GM18508 (cell line): ENCODE data around the gene CCDC74A.
A peak's percentile ranks its signal among the peaks of the same experiment; 100 is the strongest.
"Not testable (repeated sequence)": the region's sequence is repeated elsewhere in the genome, so short reads cannot be mapped to it uniquely, and the experiment has no call there.

Experiments used
- ATAC-seq: cut with Tn5 transposase; IDR thresholded peaks from one replicate; pipeline ENCODE4 v1.9.1; 2021; ENCODE audit warnings: moderate number of reproducible peaks; ENCODE audit not compliant: insufficient read depth, unreplicated experiment

Gene CCDC74A

DNA sequence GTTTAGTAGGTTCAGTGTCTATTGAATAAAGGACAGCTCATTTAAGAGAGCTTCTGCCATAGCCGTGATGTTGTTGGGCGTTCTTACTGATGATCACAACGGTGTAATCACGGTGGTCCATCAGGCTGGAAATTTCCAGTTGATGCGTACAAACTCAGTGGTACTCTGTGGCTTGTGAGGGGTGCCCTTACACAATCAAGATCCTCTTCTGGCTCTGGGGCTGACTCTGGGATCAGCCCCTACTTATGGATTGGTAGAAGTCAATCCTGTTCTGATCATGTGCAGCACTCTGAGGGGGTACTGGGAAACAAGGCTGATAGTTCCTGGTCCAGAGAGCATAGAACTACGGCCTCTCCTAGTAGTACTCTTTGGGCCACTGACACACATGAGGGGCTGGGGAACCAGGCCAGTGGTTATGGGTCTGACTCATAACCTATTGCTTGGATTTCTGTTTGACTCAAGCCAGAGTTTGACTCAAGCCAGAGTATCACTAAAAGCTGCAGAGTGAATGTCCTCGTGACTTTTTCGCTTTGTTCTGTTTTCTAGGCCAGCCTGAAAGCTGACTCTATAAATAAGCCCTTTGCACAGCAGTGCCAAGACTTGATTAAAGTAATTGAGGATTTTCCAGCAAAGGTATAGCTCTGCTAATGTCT, 29.2 kb upstream of the CCDC74A start:
- ATAC-seq = peak; percentile 65

DNA sequence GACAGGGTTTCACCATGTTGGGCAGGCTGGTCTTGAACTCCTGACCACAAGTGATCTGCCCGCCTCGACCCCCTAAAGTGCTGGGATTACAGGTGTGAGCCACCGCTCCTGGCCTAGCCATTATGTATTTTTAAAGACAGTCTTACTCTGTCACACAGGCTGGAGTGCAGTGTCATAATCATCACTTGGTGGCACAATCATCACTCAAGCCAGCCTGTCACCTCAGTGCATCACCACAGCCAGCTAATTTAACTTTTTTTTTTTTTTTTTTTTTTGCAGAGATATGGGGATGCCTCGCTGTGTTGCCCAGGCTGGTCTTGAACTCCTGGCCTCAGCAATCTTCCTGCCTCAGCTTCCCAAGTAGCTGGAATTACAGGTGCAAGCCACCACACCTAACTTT, 24.1 kb upstream of the CCDC74A start:
- ATAC-seq = not testable (repeated sequence)

DNA sequence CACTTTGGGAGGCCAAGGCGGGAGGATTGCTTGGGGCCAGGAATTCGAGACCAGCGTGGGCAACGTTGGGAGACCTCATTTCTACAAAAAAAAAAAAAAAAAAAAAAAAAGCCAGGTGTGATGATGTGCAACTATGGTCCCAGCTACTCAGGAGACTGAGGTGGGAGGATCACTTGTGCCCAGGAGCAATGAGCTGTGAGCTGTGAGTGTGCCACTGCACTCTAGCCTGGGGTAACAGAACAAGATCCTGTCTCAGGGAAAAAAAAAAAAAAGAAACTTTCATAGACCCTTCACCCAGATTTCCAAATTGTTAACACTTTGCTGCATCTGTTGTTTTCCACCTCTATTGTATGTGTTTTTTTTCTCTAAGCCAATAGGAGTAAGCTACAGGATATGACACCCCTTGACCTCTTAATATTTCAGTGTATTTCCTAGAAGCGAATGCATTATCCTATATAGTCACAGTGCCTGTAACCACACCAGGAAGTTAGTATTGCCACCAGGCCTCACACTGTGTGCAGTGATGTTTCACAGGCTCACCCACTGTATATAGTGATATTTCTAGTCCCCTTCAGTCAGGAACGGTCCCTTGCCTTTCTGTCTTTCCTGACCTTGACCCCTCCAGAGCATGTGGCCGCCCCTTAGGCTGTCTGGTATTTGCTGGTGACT, 23.5 kb upstream of the CCDC74A start:
- ATAC-seq = not testable (repeated sequence)

DNA sequence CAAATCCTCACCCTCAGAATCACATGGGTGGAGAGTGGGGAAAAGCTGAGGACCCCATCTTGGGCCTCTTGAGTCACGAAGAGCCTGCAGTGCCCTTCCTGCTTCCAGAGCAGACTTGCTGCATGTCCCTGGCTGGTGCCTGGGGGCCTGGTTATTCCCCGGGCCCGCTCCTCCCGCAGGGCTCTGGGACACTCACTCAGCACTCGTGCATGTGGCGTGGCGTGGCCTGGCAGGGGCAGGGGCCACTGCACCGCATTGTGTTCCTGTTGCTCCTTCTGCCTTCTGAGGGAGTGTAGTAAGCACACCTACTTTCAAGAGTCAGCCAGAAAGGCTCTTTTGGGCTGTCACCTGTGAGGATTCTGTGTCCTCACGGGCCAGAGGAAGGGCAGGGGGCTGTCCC, 18.1 kb upstream of the CCDC74A start:
- no peak for ATAC-seq

DNA sequence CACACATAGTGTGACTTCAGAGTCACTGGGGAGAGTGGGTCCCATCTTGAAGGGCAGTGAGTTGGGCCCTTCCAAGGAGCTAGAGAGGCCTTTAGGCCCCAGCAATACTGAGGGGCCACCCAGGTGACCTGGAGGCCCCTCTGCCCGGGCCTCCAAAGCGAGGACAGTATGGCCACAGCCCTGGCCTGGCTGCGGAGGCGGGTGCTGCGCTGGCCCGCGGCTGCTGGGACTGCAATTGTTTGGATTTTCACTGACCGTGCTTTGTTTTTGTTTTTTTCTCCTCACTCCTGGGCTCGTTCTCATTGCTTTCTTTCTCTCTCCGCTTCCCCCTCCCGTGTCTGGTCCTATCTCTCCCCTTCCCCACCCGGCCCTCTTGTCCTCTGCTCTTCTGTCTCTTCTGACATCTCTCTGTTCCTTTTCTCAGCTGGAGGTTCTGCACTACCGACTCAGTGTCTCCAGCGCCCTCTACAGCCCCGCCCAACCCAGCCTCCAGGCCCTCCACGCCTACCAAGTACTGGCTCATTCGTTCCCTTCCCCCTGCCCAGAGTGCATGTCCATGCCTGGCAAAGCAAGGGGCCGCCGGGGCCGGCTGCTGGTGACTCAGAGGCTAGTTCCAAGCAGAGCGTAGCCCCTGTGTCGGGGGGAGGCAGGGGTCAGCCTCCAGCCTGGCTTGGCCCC, 16.3 kb upstream of the CCDC74A start:
- ATAC-seq = not testable (repeated sequence)

DNA sequence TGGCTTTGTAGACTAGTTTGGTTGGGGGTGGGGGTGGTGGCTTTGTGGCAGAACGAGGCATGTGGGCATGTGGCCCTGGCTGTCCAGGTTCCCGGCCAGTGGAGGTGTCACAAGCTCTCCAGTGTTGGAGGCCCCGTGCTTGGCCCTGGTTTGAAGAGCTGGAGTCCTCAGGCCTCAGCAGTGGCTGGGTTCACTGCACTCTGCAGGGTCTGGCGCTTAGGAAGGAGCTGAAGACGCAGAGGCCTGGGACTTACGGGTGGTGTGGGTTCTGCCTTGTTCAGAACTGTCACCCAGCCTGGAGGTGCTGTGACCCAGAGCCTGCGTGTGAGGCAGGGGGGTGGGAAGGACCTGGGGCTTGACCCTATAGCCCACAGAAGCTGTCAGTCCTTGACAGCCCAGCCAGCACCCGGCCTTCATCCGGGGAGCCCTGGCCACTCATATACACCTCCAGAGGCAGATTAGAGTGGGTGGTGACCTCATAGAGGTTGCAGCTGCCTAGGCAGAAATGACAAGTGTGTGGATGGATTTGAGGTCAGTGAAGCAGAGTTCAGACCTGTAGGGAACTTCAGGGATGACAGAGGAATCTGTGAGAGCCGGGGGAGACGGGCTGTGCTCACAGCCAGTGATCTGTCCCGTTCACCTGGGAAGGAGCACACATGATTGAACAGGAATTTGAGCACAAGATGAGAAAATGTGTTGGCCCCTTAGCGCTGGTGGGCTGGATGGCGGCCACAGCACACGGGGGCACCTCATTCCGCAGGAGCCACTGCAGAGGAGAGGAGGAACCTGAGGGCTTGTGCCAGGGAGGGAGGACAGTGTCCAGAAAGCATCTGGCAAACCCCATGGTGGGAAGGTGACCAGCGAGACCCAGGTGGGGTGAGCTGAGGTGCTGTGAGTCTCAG, 15.5 kb upstream of the CCDC74A start:
- not testable (repeated sequence) for ATAC-seq

DNA sequence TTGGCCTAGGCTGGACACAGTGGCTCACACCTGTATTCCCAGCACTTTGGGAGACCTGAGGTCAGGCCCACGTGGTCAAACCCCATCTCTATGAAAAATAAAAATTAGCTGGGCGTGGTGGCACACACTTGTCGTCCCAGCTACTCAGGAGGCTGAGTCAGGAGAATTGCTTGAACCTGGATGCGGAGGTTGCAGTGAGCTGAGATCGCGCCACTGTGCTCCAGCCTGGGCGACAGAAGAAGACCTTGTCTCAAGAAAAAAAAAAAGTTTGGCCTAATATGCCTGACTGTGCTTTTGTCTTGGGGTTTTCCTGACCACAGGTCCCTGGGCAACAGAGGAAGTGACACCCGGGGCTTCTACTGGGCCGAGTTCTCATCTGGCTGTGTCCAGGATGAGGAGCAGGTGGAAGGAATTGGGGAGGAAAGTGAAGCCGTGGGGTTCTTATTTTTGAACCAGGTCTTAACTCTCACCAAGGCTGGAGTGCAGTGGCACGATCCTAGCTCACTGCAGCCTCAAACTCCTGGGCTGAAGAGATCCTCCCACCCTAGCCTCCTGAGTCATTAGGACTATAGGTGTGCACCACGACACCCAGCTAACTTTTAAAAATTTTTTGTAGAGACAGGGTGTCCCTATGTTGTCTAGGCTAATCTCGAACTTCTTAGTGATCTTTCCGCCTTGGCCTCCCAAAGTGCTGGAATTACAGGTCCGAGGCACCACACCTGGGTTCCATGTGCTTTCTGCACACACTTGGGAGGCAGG, 13.1 kb upstream of the CCDC74A start:
- ATAC-seq = peak; percentile 69

DNA sequence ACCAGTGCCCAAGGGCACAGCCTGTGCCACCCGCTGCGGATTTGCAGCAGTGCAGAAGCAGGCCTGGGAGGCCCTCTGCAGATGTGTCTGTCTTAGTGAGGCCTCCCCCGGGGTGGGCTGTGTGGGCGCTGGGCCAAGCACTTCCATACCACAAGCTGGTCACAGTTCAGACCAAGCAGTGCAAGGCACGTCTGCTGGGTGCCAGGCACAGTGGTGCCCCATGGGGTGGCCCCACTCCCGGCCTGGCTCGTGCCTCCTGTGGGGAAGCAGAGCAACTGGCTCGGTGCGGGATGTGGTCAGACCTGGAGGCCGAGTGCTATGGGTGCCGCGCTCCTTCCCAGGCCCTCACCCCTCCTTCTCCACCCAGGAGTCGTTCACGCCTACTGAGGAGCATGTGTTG, 12.5 kb upstream of the CCDC74A start:
- ATAC-seq = not testable (repeated sequence)

DNA sequence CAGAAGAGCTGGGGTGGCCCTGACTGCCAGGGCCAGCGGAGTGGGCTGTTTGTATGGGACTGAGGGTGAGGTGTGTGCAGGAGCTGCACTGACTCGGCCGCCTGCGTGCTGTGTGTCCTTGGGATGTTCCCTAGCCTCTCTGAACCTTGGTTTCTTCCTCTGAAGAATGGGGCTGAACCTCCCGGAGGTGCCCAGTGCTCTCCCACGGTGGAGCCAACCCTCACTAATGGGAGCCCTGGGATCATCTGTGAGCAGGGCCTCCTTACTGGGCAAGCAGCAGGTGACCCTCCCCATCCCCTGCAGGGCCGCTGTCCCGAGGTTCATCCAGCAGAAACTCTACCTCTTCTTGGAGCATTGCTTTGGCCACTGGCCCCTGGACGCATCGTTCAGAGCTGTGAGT, 11.7 kb upstream of the CCDC74A start:
- no peak for ATAC-seq

DNA sequence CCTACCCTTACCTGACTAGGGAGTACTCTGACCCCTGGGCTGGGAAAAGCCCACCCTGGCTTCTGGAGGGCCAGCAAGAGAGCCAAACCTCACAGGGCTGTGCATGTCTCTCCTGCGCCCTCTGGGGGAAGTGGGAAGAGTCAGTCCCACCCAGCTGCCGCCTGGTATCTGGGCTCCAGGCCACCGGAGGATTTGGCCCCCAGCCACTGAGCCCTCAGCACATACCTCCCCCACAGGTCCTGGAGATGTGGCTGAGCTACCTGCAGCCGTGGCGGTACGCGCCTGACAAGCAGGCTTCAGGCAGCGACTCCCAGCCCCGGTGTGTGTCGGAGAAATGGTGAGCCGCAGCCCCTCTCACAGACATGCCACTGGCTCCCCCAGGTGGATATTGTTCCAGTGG, 11.1 kb upstream of the CCDC74A start:
- not testable (repeated sequence) for ATAC-seq

DNA sequence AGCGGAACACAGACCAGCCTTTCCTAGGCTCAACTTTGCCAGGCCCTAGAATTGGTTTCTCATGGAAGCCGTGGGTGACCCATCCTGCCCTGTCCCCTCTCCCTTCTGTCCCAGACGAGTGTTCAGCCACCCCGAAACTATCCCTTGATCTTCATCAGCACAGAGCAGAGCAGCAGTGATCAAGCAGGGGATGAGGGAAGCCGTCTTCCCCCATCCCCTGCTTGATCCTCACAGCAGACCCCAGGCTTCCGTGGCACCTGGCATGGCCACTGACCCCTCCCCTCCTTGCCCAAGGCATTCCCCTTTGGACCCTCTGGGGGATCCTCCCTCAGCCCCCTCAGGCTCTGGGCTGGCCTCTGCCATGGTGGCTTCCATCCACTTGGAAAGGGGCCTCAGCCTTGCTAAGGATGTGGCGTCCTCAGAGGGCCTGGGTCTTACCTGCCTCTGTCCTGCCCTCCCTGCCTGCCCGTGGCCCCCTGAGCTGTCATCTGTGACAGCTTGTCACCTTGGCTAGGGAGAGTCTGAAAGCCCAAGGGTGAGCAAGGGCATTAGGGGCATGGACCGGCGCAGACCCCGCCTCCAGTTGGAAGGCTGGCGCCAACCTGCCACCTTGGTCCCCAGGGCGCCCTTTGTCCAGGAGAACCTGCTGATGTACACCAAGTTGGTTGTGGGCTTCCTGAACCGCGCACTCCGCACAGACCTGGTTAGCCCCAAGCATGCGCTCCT, 10.4 kb upstream of the CCDC74A start:
- ATAC-seq = no peak

DNA sequence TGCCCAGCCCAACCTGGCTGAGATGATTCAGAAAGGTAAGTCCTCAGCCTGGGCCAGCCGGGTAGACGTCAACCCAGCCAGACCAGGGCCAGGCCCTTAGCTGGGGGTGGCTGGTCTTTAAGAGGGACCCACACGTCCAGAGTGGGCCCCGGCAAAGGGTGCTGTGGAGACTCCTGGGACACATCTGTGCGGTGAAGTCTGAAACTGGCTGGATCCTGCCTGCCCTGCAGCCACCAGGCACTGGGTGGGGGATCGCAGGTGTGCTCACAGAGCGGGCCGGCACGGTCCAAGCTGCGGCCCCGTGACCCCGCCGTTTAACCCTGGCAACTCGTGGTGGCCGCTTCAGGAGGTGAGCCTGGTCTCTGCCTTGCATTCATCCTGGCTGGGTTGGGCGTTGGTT, 9.8 kb upstream of the CCDC74A start:
- not testable (repeated sequence) for ATAC-seq

DNA sequence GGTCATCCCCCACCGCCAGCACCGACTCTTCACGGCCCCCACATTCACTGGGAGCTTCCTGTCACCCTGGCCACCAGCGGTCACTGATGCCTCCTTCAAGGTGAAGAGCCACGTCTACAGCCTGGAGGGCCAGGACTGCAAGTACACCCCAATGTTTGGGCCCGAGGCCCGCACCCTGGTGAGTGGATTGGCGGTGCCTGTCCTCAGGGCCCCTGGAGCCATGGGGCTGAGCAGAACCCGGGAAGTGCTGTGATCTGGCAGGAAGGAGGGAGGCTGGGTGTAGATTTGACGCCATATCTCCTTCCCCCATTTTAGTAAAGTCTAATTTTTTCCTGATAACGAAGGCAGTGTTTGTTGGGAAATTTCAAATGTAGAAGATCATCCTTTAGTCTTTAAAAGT, 9.2 kb upstream of the CCDC74A start:
- not testable (repeated sequence) for ATAC-seq

DNA sequence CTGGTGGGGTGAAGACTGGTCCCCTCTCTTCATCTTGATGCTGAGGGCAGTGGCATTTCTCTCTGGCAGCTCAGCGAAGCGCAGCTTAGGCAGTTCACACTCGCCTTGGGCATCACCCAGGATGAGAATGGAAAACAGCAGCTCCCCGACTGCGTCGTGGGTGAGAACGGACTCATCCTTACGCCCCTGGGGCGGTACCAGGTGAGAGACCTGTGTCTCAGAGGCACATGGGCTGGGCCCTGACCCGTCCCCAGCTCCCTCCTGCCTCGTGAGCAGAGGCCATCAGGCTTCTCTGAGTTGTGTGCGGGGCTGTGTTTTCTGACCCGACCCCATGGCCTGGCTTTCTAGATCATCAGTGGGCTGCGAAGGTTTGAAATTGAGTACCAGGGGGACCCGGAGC, 8.2 kb upstream of the CCDC74A start:
- no peak for ATAC-seq

DNA sequence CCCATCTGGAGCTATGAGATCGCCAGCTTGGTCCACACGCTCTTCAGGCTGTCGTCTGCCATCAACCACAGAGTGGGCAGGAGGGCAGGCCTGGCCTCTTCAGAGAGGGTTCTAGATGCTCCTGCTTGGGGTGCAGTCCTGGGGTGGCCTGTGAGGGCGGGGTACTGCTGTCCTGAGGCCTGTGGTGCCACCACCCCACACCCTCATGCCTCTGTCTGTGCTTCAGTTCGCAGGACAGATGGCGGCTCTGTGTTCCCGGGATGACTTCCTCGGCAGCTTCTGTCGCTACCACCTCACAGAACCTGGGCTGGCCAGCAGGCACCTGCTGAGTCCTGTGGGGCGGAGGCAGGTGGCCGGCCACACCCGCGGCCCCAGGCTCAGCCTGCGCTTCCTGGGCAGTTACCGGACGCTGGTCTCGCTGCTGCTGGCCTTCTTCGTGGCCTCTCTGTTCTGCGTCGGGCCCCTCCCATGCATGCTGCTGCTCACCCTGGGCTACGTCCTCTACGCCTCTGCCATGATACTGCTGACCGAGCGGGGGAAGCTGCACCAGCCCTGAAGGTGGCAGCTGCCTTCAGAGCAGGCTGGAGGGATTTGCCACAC, 7.7 kb upstream of the CCDC74A start:
- not testable (repeated sequence) for ATAC-seq

DNA sequence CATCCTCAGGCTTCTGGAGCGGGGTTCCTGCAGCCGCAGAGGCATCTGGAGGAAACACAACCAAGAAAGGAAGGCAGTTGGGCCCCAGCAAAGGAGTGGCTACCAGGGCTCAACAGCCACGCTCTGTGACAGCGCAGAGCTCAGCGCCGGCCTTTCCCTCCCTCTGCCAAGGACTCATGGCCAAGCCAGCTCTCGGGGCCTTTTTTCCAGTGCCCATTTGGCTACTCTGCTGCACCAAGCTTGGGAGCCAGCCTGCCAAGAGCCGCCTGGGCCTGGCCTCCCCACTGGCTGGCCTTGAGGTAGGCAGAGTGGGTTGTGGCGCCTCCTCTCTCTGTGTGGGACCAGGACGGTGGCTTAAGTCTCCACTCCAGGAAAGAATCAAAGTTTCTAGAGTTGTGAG, 7.2 kb upstream of the CCDC74A start:
- ATAC-seq = no peak

DNA sequence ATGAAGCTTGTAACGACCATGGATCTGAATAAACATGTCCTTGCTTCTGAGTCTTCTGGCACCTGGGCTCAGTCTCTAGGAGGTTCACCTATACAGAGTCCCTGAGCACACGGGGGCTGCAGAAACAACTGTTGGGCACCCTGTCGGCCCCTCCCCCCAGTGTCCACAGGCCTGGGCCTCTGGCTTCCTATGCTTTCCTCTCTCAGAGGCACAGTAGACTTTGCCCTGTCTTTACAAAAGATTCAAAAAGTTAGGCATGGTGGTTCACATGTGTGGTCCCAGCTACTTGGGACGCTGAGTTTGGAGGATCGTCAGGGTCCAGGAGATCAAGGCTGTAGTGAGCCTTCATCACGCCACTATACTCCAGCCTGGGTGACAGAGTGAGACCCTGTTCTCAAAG, 6.2 kb upstream of the CCDC74A start:
- not testable (repeated sequence) for ATAC-seq

DNA sequence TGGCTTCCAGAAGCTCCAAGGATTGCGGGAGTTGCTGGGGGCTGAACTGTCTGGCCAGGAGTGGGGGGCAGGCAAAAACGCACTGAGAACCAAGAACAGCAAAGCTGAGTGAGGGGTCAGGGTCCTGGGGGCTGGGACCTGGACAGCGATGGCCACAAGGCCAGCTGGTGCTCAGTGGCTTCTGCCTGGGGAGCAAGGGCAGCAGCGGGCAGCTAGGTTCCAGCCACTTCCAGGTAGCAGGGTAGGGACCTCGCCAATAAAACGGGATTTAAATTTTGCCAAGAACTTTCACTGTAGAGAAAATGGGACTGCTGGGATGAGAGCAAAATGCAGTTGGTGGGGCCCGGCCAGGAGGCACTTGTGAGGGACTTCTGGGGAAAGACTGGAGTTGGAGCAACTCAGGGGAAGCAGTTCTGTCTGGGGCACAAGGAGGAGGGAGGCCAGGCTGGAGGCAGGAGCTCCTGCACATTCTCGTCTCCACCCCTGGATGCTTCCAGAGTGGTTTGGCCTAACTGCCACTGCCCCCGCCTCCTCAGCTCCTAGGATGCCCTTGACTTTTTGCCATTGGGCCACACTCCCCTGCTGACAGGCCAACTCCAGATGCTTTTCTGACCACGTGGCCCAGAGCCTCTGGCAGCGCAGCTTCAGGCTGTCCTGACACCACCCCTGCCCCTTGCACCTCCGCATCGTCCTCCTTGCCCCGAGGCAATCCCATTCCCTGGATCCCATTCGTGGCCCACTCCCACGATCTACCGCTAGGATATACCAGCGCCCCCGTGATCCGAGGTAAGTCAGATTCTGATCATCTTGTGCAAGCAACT, 5.5 kb upstream of the CCDC74A start:
- ATAC-seq = no peak
